Measurements from ENCODE around the gene UGT2B10. TPM values are rescaled to one million over a fixed set of nuclear protein-coding genes. Genes with fewer than 3 reads are reported as not detected.

The UGT2B10 gene
- total RNA-seq, 1 experiment from 2014 or later = 0.25 TPM

DNA sequence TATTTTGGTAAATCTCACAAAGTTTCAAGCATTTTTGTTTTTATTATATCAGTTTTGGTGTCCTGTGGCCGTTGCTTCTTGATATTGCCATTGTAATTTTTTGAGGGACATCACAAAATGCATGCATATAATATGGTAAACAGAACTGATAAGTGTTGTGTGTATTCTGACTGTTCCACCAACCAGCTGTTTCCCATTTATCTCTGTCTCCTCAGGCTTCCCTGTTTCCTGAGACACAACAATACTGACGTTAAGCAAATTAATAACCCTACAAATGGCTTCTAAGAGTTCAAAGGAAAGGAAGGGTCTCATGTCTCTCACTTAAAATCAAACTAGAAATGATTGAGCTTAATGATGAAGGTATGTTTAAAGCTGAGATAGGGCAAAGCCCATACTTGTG, 40.0 kb downstream of the UGT2B10 start:
- Mint-ChIP-seq H3K4me1 (ENCODE audit: low read depth, unreplicated experiment) (no peaks in the 10 kb centered on the region), H3K27ac (ENCODE audit: unreplicated experiment) (no peak overlapping the region), H3K27me3 (ENCODE audit: insufficient read depth, unreplicated experiment) (no peaks in the 10 kb centered on the region), H3K4me3 (ENCODE audit: unreplicated experiment) (no peak overlapping the region), H3K36me3 (ENCODE audit: insufficient read depth, unreplicated experiment) (no peaks in the 10 kb centered on the region), H3K9me3 (ENCODE audit: unreplicated experiment) (peaks cover 30% of the 10 kb centered on the region)
- ChIA-PET CTCF (no interaction called here), POLR2A (no interaction called here)
- BruUV-seq (replicated peaks) = no TSS peak
- Histone ChIP-seq H3K36me3 (ENCODE audit: control insufficient read depth, insufficient read depth, low read length) (no peaks in the 10 kb centered on the region), H3K4me1 (no peaks in the 10 kb centered on the region), H3K4me3 (ENCODE audit: low read depth, low read length) (no peak overlapping the region), H3K27me3 (replicated peaks; ENCODE audit: control insufficient read depth, insufficient read depth, low read length) (no peaks in the 10 kb centered on the region), H3K9me3 (peaks cover 34% of the 10 kb centered on the region)
- no peak for TF ChIP-seq CTCF (IDR thresholded peaks at IDR 0.05; ENCODE audit: insufficient read depth in 1 of 2, low read depth in 1 of 2, low read length in 1 of 2, severe bottlenecking in 1 of 2, unreplicated experiment in 1 of 2)
- intact Hi-C loops (cut with micrococcal nuclease; ENCODE audit: unreplicated experiment) = no loop called here
- DNase-seq = no peak

GRCh38 chr4:68858039-68858438, 42.2 kb downstream of the UGT2B10 start:
- Histone ChIP-seq H3K4me1 (no peaks in the 10 kb centered on the region), H3K36me3 (ENCODE audit: control insufficient read depth, insufficient read depth, low read length) (no peaks in the 10 kb centered on the region), H3K4me3 (ENCODE audit: low read depth, low read length) (no peak overlapping the region), H3K9me3 (peaks cover 49% of the 10 kb centered on the region), H3K27me3 (replicated peaks; ENCODE audit: control insufficient read depth, insufficient read depth, low read length) (no peaks in the 10 kb centered on the region)
- intact Hi-C loops (cut with micrococcal nuclease; ENCODE audit: unreplicated experiment) = no loop called here
- TF ChIP-seq CTCF (IDR thresholded peaks at IDR 0.05; ENCODE audit: insufficient read depth in 1 of 2, low read depth in 1 of 2, low read length in 1 of 2, severe bottlenecking in 1 of 2, unreplicated experiment in 1 of 2) = no peak
- H3K36me3 Mint-ChIP-seq (ENCODE audit: insufficient read depth, unreplicated experiment) = no peaks in the 10 kb centered on the region
- H3K9me3 Mint-ChIP-seq (ENCODE audit: unreplicated experiment) = peaks cover 29% of the 10 kb centered on the region
- POLR2A ChIA-PET = no interaction called here
- peaks cover 7% of the 10 kb centered on the region for H3K4me1 Mint-ChIP-seq (ENCODE audit: low read depth, unreplicated experiment)
- no TSS peak for BruUV-seq (replicated peaks)
- CTCF ChIA-PET = no interaction called here
- no peak for DNase-seq
- no peak overlapping the region for H3K4me3 Mint-ChIP-seq (ENCODE audit: unreplicated experiment)
- H3K27ac Mint-ChIP-seq (ENCODE audit: unreplicated experiment) = no peak overlapping the region
- H3K27me3 Mint-ChIP-seq (ENCODE audit: insufficient read depth, unreplicated experiment) = no peaks in the 10 kb centered on the region

- H3K4me1 Mint-ChIP-seq (ENCODE audit: low read depth, unreplicated experiment) = peaks cover 16% of the 10 kb centered on the region
- no peaks in the 10 kb centered on the region for H3K36me3 ChIP-seq (ENCODE audit: control insufficient read depth, insufficient read depth, low read length)
- H3K4me3 Mint-ChIP-seq (ENCODE audit: unreplicated experiment) = no peak overlapping the region
- H3K27me3 ChIP-seq (replicated peaks; ENCODE audit: control insufficient read depth, insufficient read depth, low read length) = no peaks in the 10 kb centered on the region
- H3K4me3 ChIP-seq (ENCODE audit: low read depth, low read length) = no peak overlapping the region
- H3K9me3 Mint-ChIP-seq (ENCODE audit: unreplicated experiment) = peaks cover 13% of the 10 kb centered on the region
- no peak for TF ChIP-seq CTCF (IDR thresholded peaks at IDR 0.05; ENCODE audit: insufficient read depth in 1 of 2, low read depth in 1 of 2, low read length in 1 of 2, severe bottlenecking in 1 of 2, unreplicated experiment in 1 of 2)
- peaks cover 46% of the 10 kb centered on the region for H3K9me3 ChIP-seq
- no peaks in the 10 kb centered on the region for H3K36me3 Mint-ChIP-seq (ENCODE audit: insufficient read depth, unreplicated experiment)
- H3K4me1 ChIP-seq = peaks cover 10% of the 10 kb centered on the region
- H3K27me3 Mint-ChIP-seq (ENCODE audit: insufficient read depth, unreplicated experiment) = no peaks in the 10 kb centered on the region
- POLR2A ChIA-PET = no interaction called here
- no peak for DNase-seq
- intact Hi-C loops (cut with micrococcal nuclease; ENCODE audit: unreplicated experiment) = loop anchor here (5.0 kb wide), 1 partner anchor 202 kb away; no protein-coding TSS in a partner anchor
- CTCF ChIA-PET = no interaction called here
- BruUV-seq (replicated peaks) = no TSS peak
- no peak overlapping the region for H3K27ac Mint-ChIP-seq (ENCODE audit: unreplicated experiment)
These were observed 43.9 kb downstream of the UGT2B10 start for GRCh38 chr4:68859655-68860054.
